Eye (tissue), 1 donor: Measurements from ENCODE around the gene DMRTC2.

Source experiments
- DNase-seq: peaks from one replicate; pipeline ENCODE4 v3.0.0-alpha.2; 2015

Gene DMRTC2

GRCh38 chr19:41847351-41848105, 2.7 kb downstream of the DMRTC2 start:
- no peak for DNase-seq

- no peak for DNase-seq
Measured at GRCh38 chr19:41848666-41849065, 3.8 kb downstream of the DMRTC2 start.

- DNase-seq, result no peak
Measured at GRCh38 chr19:41849067-41849466, 4.2 kb downstream of the DMRTC2 start.

- DNase-seq, result no peak
Measured at GRCh38 chr19:41850381-41850780, 5.5 kb downstream of the DMRTC2 start.

GRCh38 chr19:41851456-41851855, 6.6 kb downstream of the DMRTC2 start:
- no peak for DNase-seq

GRCh38 chr19:41853344-41853743, 8.5 kb downstream of the DMRTC2 start:
- DNase-seq, result no peak

- no peak for DNase-seq
Measured at GRCh38 chr19:41853768-41854167, 8.9 kb downstream of the DMRTC2 start.

- no peak for DNase-seq
Measured at GRCh38 chr19:41859213-41859617, 14.4 kb downstream of the DMRTC2 start.

GRCh38 chr19:41859618-41860418, 15.0 kb downstream of the DMRTC2 start, which contains the start of gene RPS19:
Gene RPS19 (plus strand): TSS chr19:41860255. CDS start chr19:41860775, 520 bp downstream.
- DNase-seq, result peak; percentile 100

- DNase-seq, result peak; percentile 51
Measured at GRCh38 chr19:41860419-41861115, 15.7 kb downstream of the DMRTC2 start.

GRCh38 chr19:41861116-41861768, 16.4 kb downstream of the DMRTC2 start:
- no peak for DNase-seq

- no peak for DNase-seq
Measured at GRCh38 chr19:41861846-41862245, 17.0 kb downstream of the DMRTC2 start.

- no peak for DNase-seq
Measured at GRCh38 chr19:41862445-41862986, 17.7 kb downstream of the DMRTC2 start.

GRCh38 chr19:41863209-41863931, 18.5 kb downstream of the DMRTC2 start:
- no peak for DNase-seq

- no peak for DNase-seq
Measured at GRCh38 chr19:41864374-41864773, 19.5 kb downstream of the DMRTC2 start.

- no peak for DNase-seq
Measured at GRCh38 chr19:41866284-41866683, 21.4 kb downstream of the DMRTC2 start.

- no peak for DNase-seq
Measured at GRCh38 chr19:41868120-41868988, 23.5 kb downstream of the DMRTC2 start.

GRCh38 chr19:41868989-41869300, 24.1 kb downstream of the DMRTC2 start:
- DNase-seq, result no peak

GRCh38 chr19:41869374-41869955, 24.6 kb downstream of the DMRTC2 start:
- no peak for DNase-seq

- DNase-seq, result no peak
Measured at GRCh38 chr19:41870401-41870873, 25.6 kb downstream of the DMRTC2 start.
